GM21528 (cell line): Measurements from ENCODE around the gene FIG4.
"Not testable (repeated sequence)": the region's sequence is repeated elsewhere in the genome, so short reads cannot be mapped to it uniquely, and the experiment has no call there.

Experiments used
- ATAC-seq: cut with Tn5 transposase; IDR thresholded peaks from one replicate; pipeline ENCODE4 v1.9.1; 2021; ENCODE audit warnings: mild to moderate bottlenecking, moderate library complexity; ENCODE audit not compliant: unreplicated experiment, low FRiP score

The FIG4 gene

GRCh38 chr6:109747221-109747620, 56.1 kb downstream of the FIG4 start:
- ATAC-seq: no peak

- ATAC-seq: no peak
Observed at GRCh38 chr6:109759098-109759955, 68.2 kb downstream of the FIG4 start.

DNA sequence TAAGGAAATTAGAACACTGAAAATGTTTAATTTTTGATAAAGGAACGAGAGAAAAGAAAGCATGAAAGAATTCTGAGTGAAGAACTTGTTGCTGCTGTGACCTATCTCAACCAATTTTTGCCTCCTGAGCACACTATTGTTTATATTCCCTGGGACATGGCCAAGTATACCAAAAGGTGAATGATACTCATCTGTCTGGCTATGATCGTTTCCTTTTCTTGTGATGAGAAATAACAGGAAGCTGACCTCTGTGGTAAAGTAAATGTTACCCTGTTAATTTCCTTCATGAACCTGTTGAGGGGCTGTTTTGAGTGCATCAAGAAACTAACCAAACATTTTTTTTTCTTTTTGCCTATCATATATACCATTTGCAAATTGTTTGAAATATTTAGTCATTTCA, 69.1 kb downstream of the FIG4 start:
- ATAC-seq: no peak

DNA sequence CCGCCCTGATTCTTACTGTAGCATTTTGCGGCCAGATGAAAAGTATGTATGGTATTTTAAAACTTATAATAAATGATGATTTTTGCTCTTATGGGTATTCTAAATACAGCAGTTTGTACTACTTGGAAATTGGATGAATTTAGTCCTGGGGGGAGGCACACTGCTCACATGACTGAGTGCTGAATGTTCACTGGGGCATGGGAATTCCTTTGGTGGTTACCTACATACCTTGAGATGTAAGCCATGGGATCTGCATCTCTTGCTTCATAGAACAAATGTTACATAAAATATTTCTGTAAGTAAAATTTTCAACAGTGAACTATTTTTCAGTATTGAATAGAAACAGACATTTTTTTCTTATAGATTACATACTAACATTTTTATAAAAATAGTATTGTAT, 71.1 kb downstream of the FIG4 start:
- no peak for ATAC-seq

- no peak for ATAC-seq
Observed at GRCh38 chr6:109762769-109763441, 71.8 kb downstream of the FIG4 start.

GRCh38 chr6:109766167-109766566, 75.1 kb downstream of the FIG4 start:
- ATAC-seq: no peak

DNA sequence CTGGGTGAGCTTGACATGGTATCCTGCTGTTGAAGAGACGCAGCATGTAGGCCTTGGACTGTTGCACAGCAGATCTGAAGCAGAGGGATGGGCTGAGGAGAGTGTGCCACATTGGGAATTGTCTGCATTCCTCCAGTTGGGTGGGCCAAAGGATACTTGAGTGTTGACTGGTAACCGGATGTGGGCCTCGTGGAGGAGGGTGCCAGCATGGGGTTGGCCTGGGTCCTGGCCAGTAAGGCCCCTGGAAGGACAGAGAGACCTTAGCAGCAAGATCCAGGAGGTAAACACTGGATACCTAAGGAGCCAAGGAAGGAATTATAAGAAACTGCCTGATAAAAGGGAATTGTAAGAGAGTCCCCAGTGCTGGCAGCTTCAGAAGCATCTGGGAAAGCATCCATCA, 76.9 kb downstream of the FIG4 start:
- no peak for ATAC-seq

GRCh38 chr6:109768485-109768884, 77.4 kb downstream of the FIG4 start:
- ATAC-seq: no peak

DNA sequence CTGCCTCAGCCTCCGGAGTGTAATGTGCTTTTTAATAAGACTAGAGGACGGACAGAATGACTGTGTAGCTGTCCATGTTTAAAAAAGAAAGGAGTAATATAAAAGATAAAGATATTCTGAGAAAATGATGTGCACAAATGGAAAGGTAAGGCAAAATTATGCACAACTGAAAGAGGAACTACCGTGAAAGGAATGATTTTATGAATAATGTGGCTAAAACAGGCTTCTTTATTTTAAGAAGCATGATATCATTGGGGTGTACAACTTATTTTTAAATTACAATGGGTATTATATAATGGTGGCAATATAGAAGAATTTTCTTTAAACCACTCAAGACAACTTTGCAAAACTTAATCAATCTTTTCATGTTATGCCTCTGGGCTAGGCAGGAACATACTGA, 78.1 kb downstream of the FIG4 start:
- no peak for ATAC-seq

GRCh38 chr6:109770047-109770446, 79.0 kb downstream of the FIG4 start:
- no peak for ATAC-seq

GRCh38 chr6:109770779-109771178, 79.7 kb downstream of the FIG4 start:
- ATAC-seq: no peak

- not testable (repeated sequence) for ATAC-seq
Observed at GRCh38 chr6:109771939-109772755, 81.1 kb downstream of the FIG4 start.

- no peak for ATAC-seq
Observed at GRCh38 chr6:109772883-109773431, 81.9 kb downstream of the FIG4 start.

- no peak for ATAC-seq
Observed at GRCh38 chr6:109781001-109781400, 89.9 kb downstream of the FIG4 start.

- ATAC-seq: no peak
Observed at GRCh38 chr6:109782491-109782999, 91.4 kb downstream of the FIG4 start.

DNA sequence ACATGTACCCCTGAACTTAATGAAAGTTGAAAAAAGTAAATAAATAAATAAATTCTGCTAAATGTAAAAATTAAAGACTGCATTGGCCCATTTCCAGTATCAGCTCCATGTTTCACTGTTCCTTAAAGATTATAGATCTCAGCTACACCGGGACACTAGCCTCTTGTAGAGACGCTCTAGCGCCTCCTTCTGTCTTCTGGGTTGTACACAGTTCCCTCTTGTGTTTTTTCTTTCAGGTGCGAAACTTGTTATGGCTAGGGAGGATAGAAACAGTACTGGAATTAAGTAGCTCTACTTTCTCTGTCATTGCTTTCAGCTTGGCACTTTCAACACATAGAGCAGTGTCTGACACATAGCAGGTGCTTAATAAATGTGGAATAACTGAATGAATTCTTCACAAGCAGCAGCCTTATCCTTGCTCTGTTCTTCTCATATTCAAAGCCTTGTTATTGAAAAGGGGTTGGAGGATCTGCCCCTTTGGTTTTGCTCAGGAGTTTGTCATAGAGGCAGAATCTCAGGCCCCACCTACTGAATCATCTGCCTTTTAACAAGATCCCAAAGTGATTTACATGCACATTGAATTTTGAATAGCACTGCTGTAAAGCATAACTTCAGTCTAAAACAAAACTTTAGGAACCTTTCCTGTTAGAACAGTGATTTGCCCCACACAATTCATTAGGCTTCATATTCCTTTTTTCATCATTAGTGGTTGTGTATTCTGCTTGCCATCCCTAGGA, 92.3 kb downstream of the FIG4 start:
- no peak for ATAC-seq

GRCh38 chr6:109787312-109787711, 96.2 kb downstream of the FIG4 start:
- no peak for ATAC-seq

GRCh38 chr6:109788687-109789086, 97.6 kb downstream of the FIG4 start:
- no peak for ATAC-seq

GRCh38 chr6:109790131-109790530, 99.0 kb downstream of the FIG4 start:
- ATAC-seq: no peak

GRCh38 chr6:109791301-109791700, 100.2 kb downstream of the FIG4 start:
- ATAC-seq: no peak
